HG02763 (cell line): ENCODE results near the gene AP2B1.
A peak's percentile ranks its signal among the peaks of the same experiment; 100 is the strongest.
"Not testable (repeated sequence)": the region's sequence is repeated elsewhere in the genome, so short reads cannot be mapped to it uniquely, and the experiment has no call there.

Experiments
- ATAC-seq: cut with Tn5 transposase; IDR thresholded peaks from one replicate; pipeline ENCODE4 v1.9.1; 2021; ENCODE audit warnings: mild to moderate bottlenecking, moderate library complexity; ENCODE audit not compliant: unreplicated experiment

Gene AP2B1

GRCh38 chr17:35575759-35576158 lies 11.4 kb upstream of the AP2B1 start:
- ATAC-seq, result no peak

DNA sequence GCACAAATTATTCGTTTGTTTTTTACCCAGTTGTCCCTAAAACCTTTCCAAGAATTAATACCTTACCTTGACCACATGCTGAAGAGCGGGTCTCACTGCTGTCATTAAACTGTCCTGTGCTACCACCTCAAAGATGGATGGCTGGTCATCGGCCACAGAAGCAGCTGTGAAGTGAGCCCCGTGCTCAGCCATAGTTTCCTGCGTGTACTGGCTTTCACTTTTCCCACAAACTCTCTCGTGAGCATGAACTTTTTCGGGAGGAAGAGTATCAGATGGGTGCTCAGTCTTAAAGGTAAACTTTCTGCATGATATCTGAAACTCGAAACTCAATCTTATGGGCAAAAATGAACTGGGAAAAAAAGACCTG lies 9.3 kb upstream of the AP2B1 start:
- no peak for ATAC-seq

GRCh38 chr17:35578197-35578928 lies 8.8 kb upstream of the AP2B1 start, which contains the start of gene PEX12:
TSS of gene PEX12 (minus strand) at chr17:35578571. CDS start at chr17:35578021, 550 bp downstream.
- ATAC-seq, result peak; percentile 88

- no peak for ATAC-seq
Observed at GRCh38 chr17:35578929-35579432, 8.1 kb upstream of the AP2B1 start.

DNA sequence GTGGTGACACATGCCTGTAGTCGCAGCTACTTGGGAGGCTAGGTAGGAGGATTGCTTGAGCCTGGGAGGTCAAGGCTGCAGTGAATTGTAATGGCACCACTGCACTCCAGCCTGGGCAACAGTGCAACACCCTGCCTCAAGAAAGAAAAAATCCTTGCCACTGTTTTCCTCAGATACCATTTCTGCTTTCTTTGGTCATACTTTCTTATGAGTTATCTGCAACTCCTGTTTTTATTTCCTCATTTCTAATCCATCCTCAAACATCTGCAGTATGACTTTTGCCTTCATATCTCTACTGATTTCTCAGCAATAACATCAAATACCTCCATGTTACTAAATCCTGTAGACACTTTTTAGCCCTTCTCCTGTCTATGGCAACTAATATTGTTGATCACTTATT lies 3.1 kb upstream of the AP2B1 start:
- no peak for ATAC-seq

DNA sequence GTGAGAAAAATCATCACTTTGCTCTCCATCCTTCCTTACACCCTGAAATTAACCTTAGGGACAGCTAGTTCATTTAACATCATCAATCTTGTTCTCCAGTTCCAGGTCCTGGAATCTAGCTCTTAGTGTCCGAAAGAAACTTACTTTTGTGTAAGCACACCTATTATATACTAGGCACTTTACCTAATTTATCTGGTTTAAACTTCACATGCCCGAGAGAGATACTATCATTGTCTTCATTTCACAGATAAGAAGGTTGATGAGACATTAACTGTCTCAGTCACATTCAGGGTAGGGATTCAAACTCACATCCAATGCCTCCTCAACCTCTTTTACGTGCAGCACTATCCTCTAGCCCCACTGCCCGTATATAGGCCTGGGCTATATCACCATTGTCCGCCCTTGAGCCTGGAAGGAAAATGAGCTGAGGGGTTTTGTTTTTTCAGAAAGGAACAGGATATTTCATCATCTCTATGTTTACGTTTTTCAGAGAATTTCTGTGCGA lies 501 bp upstream of the AP2B1 start:
- ATAC-seq, result no peak

GRCh38 chr17:35588196-35588920 lies 1.2 kb downstream of the AP2B1 start:
- no peak for ATAC-seq

- no peak for ATAC-seq
Observed at GRCh38 chr17:35596072-35596471, 8.9 kb downstream of the AP2B1 start.

DNA sequence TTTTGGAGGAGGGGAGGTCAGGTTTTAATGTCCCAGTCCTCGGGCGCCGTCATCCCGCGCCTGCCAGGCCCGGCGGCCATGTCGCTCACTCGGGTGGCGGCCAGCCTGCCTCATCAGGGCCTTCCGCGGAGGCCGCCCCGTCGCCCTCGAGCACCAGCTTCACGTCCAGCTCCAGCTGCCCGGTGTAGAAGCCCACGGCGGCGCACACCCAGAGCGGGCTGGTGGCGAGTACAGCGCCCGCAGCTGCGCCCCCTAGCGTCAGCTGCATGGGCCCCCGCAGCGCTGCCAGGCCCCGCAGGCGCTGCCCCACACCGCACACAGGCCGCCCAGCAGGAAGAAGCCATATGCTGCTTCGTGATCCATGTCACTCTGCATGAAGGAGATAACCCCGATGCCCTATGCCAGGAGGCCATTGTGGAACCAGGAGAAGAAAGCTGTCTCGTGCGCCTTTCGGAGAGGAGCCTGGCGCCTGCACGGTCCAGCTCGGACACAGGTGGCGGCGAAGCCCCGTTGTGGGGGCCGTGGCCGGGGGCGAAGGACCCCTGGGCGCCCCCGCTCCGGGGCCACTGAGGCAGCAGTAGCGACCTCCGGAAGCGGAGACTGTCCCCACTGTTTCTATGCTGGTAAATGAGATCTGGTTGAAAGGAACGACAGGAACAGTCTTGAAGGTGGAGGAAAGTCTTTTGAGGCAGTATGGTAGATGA lies 9.6 kb downstream of the AP2B1 start:
- no peak for ATAC-seq

GRCh38 chr17:35597604-35598003 lies 10.5 kb downstream of the AP2B1 start:
- ATAC-seq, result no peak

DNA sequence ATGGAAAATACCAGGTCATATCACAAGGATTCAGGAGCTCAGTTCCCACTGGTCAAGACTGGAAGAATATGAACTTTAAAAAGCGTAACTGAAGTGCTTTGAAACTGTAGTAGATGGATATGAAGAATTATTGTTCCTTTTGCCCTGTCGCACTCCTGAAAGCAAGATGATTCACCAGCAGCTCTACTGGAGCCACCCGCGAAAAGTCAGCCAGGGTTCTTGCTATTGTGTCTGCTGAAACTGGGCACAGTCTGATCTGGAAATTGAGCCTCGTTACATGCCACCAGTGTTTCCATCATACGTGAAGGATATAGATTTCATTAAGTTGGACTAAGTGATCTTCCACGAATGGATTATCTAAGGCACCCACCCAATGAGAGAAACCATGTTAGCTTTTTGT lies 16.6 kb downstream of the AP2B1 start:
- no peak for ATAC-seq

- no peak for ATAC-seq
Observed at GRCh38 chr17:35605678-35606077, 18.6 kb downstream of the AP2B1 start.

DNA sequence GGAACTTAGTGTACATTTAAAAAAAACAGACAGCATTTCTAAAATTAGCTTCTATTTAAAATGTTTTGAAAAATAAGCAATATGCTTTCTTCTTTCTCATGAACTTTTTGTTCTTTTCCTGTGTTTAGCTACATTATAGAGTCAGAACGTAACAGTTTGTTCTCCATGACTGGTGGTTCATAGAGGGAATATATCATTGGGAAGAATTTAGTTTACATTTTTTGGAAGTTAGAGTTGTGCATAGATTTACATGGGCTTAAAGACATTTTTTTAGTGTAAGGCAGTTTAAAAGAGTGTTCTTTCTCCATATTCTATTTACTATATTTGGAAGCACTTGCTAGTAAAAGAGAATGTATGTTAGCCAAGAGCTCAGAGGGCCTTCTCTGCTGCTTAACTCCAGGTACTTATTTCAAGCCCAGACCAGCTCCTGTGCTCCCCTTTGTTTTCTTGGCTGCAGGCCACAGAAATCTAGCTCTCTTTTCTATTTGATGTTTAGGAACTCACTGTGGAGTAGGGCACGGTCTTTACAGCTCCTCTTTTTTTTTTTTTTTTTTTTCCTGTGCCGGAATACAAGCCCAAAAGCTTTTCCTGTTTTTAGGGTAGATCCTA lies 20.2 kb downstream of the AP2B1 start:
- ATAC-seq, result no peak

- ATAC-seq, result no peak
Observed at GRCh38 chr17:35609831-35610230, 22.7 kb downstream of the AP2B1 start.

DNA sequence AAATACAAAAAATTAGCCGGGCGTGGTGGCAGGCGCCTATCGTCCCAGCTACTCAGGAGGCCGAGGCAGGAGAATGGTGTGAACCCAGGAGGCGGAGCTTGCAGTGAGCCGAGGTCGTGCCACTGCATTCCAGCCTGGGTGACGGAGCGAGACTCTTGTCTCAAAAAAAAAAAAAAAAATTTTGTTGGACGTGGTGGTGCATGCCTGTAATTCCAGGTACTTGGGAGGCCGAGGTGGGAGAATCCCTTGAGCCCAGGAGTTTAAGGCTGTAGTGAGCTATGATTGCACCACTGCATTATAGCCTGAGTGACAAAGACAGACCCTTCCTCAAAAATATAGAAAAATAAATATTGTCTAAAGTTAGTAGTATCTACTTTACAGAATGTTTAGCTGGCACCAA lies 23.6 kb downstream of the AP2B1 start:
- ATAC-seq, result not testable (repeated sequence)

- no peak for ATAC-seq
Observed at GRCh38 chr17:35612924-35613521, 25.9 kb downstream of the AP2B1 start.

- ATAC-seq, result no peak
Observed at GRCh38 chr17:35614810-35615209, 27.7 kb downstream of the AP2B1 start.

DNA sequence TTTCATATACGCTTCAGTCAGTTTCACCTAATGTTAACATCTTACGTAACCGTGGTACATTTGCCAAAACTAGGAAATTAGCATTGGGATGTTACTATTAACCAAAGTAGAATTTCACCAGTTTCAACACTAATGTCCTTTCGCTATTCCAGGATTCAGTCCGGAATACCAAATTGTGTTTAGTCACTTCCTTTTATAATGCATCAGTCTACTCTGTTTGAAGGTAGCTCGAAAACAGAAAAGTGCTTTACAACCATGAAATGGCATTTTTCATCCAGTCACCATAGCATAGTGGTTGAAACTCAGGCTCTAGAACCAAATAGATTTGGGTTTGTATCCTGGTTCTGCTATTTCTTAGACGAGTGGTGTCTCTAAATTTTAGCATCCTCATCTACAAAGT lies 29.4 kb downstream of the AP2B1 start:
- ATAC-seq, result no peak

DNA sequence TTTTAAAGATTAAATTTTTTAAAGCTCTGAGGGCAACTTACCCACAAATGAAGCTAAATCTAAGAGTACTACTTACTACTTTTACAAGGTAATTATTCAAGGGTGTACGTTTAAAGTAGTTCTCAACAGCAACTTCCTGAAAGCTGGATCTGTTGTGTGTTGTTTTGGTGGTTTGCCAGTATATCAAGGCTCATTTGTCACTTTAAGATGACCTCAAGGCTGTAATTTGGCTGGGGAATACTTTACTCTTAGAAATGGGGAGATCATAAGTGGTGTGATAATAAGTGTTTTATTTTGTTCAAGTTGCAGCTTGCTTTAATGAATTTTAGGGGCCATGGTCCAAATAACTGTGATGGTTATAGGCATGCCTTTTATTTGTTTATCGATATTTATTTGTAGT lies 30.4 kb downstream of the AP2B1 start:
- ATAC-seq, result no peak

DNA sequence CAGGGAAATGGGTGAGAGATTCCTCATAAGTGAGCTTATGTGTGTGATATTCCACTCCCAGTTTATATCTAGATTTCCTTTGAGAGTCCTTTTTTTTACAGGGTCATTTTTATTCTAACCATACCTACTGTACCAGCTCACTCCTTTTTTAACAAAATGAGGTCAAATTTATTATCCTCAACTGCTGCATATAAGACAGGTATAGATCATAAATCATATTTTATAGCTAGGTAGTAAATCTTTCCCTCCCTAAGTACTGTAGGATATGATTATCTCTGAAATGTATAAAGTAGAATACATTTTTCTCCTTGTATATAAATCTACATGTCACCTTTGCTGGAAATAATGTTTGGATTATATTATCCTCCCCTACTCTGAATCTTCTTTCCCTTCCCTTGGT lies 31.5 kb downstream of the AP2B1 start:
- no peak for ATAC-seq

- ATAC-seq, result no peak
Observed at GRCh38 chr17:35621768-35622167, 34.6 kb downstream of the AP2B1 start.
